Panc1 (cell line): ENCODE results near the gene ATXN2.

Source experiments
- CTCF ChIP-seq: fragments of 450-650 bp; IDR thresholded peaks from 2 replicates; pipeline ENCODE4 v1.5.1; 2017; ENCODE audit warnings: mild to moderate bottlenecking
- POLR2AphosphoS5 ChIP-seq: IDR thresholded peaks from 2 replicates; pipeline ENCODE4 v1.6.1; 2012; ENCODE audit warnings: mild to moderate bottlenecking, low read depth, low read length, moderate library complexity
- REST ChIP-seq, 2 experiments: IDR thresholded peaks; 2 replicates each; pipeline ENCODE4 v1.6.1; 2011 to 2012; ENCODE audit warnings: low read depth in 2 of 2, control low read depth in 1 of 2, low read length in 1 of 2, mild to moderate bottlenecking in 1 of 2, moderate library complexity in 1 of 2; ENCODE audit not compliant: insufficient read depth in 1 of 2
- SIN3A ChIP-seq: IDR thresholded peaks from 2 replicates; pipeline ENCODE4 v1.6.1; 2012; ENCODE audit warnings: low read depth, mild to moderate bottlenecking, low read length, moderate library complexity, borderline replicate concordance; ENCODE audit not compliant: insufficient read depth

- no peak for TF ChIP-seq CTCF
- no peak for TF ChIP-seq REST (IDR thresholded peaks at IDR 0.05; ENCODE audit: insufficient read depth in 1 of 2, low read depth in 2 of 2, low read length in 1 of 2)
- TF ChIP-seq POLR2AphosphoS5 = no peak
- TF ChIP-seq SIN3A = no peak
Measured at GRCh38 chr12:111607239-111607638, 8.1 kb upstream of the ATXN2 start.
